Activated CD4-positive, CD25-positive, alpha-beta regulatory T cell treated with anti-CD3 and anti-CD28 coated beads, Interleukin-2, amount 50 U/mL, for 16 hours (primary cell): Measurements from ENCODE around the gene EPHB1.

Experiments
- DNase-seq: peaks from one replicate; pipeline ENCODE4 v3.0.0-alpha.2; 2020; ENCODE audit warnings: low read depth, low spot score

The EPHB1 gene

GRCh38 chr3:135125171-135125801 lies 330.2 kb downstream of the EPHB1 start:
- DNase-seq = no peak

- DNase-seq = no peak
Observed at GRCh38 chr3:135127946-135128470, 332.9 kb downstream of the EPHB1 start.

- no peak for DNase-seq
Observed at GRCh38 chr3:135128818-135129217, 333.8 kb downstream of the EPHB1 start.

GRCh38 chr3:135131290-135131689 lies 336.2 kb downstream of the EPHB1 start:
- DNase-seq = no peak

GRCh38 chr3:135133905-135134683 lies 339.0 kb downstream of the EPHB1 start:
- no peak for DNase-seq

- no peak for DNase-seq
Observed at GRCh38 chr3:135134684-135135075, 339.6 kb downstream of the EPHB1 start.

- no peak for DNase-seq
Observed at GRCh38 chr3:135135445-135135844, 340.4 kb downstream of the EPHB1 start.

GRCh38 chr3:135136361-135137100 lies 341.5 kb downstream of the EPHB1 start:
- no peak for DNase-seq

GRCh38 chr3:135137296-135137695 lies 342.2 kb downstream of the EPHB1 start:
- DNase-seq = no peak

GRCh38 chr3:135138776-135139175 lies 343.7 kb downstream of the EPHB1 start:
- no peak for DNase-seq

GRCh38 chr3:135140591-135140990 lies 345.5 kb downstream of the EPHB1 start:
- no peak for DNase-seq

GRCh38 chr3:135141160-135141559 lies 346.1 kb downstream of the EPHB1 start:
- no peak for DNase-seq

- no peak for DNase-seq
Observed at GRCh38 chr3:135141672-135142071, 346.6 kb downstream of the EPHB1 start.

GRCh38 chr3:135142530-135142929 lies 347.5 kb downstream of the EPHB1 start:
- DNase-seq = no peak

GRCh38 chr3:135143474-135143873 lies 348.4 kb downstream of the EPHB1 start:
- no peak for DNase-seq

- DNase-seq = no peak
Observed at GRCh38 chr3:135145581-135145980, 350.5 kb downstream of the EPHB1 start.

- no peak for DNase-seq
Observed at GRCh38 chr3:135147657-135148056, 352.6 kb downstream of the EPHB1 start.

- no peak for DNase-seq
Observed at GRCh38 chr3:135148398-135149020, 353.4 kb downstream of the EPHB1 start.

GRCh38 chr3:135149707-135150681 lies 354.9 kb downstream of the EPHB1 start:
- no peak for DNase-seq

- DNase-seq = no peak
Observed at GRCh38 chr3:135154186-135154585, 359.1 kb downstream of the EPHB1 start.

- no peak for DNase-seq
Observed at GRCh38 chr3:135155228-135155627, 360.2 kb downstream of the EPHB1 start.
